CD14-positive monocyte (primary cell): ENCODE measurements around the gene RAD50. TPM values are rescaled to one million over a fixed set of nuclear protein-coding genes. Genes with fewer than 3 reads are reported as not detected.

Experiments used
- DNase-seq, 3 donors: peaks; one replicate each; pipeline ENCODE4 v3.0.0-alpha.2; 2011 to 2022
- H2AFZ ChIP-seq: 2 replicates; pipeline ENCODE4 v1.6.0; 2012; ENCODE audit warnings: mild to moderate bottlenecking, low read depth, low read length, inconsistent platforms; ENCODE audit not compliant: insufficient read depth, poor library complexity, severe bottlenecking
- H3K27ac ChIP-seq, 2 donors: 1 replicate in 1 of 2; 2 replicates in 1 of 2; pipeline ENCODE4 v1.5.1; 2012 to 2013; ENCODE audit warnings: low read length in 2 of 2, control low read depth in 1 of 2, inconsistent platforms in 1 of 2, low read depth in 1 of 2, mild to moderate bottlenecking in 1 of 2
- H3K27me3 ChIP-seq, 2 donors: one replicate each; pipeline versions ENCODE4 v1.6.0 to v1.6.1; 2011 to 2013; ENCODE audit warnings: low read length in 2 of 2; ENCODE audit not compliant: control insufficient read depth in 2 of 2, insufficient read depth in 2 of 2
- H3K36me3 ChIP-seq, 2 donors: replicated peaks in 1 of 2; 1 replicate in 1 of 2; 2 replicates in 1 of 2; pipeline versions ENCODE4 v1.5.1 to v1.6.1; 2012 to 2013; ENCODE audit warnings: low read length in 2 of 2, control low read depth in 1 of 2, inconsistent platforms in 1 of 2, mild to moderate bottlenecking in 1 of 2; ENCODE audit not compliant: insufficient read depth in 2 of 2, control insufficient read depth in 1 of 2
- H3K4me1 ChIP-seq, 2 donors: 1 replicate in 1 of 2; 2 replicates in 1 of 2; pipeline versions ENCODE4 v1.5.1 to v1.6.1; 2012 to 2013; ENCODE audit warnings: low read length in 2 of 2, control low read depth in 1 of 2, inconsistent platforms in 1 of 2, mild to moderate bottlenecking in 1 of 2, moderate library complexity in 1 of 2; ENCODE audit not compliant: insufficient read depth in 2 of 2, control insufficient read depth in 1 of 2
- H3K4me2 ChIP-seq: replicated peaks from 2 replicates; pipeline ENCODE3; 2012; ENCODE audit warnings: low read length, moderate library complexity, mild to moderate bottlenecking; ENCODE audit not compliant: poor library complexity, severe bottlenecking; ENCODE audit errors: extremely low read depth
- H3K4me3 ChIP-seq, 3 experiments: fragments of 200-600 bp in 1 of 3; sonication (generic) in 1 of 3; replicated peaks in 1 of 3; 1 replicate in 2 of 3; 2 replicates in 1 of 3; pipeline ENCODE4 v1.5.1; 2011 to 2013; ENCODE audit warnings: low read length in 3 of 3, mild to moderate bottlenecking in 3 of 3, control low read depth in 2 of 3, low read depth in 2 of 3, inconsistent platforms in 1 of 3, moderate library complexity in 1 of 3
- H3K79me2 ChIP-seq: 2 replicates; pipeline ENCODE4 v1.6.0; 2012; ENCODE audit warnings: mild to moderate bottlenecking, control low read depth, inconsistent platforms, low read length, moderate library complexity; ENCODE audit not compliant: insufficient read depth
- H3K9ac ChIP-seq: 2 replicates; pipeline ENCODE4 v1.6.0; 2017; ENCODE audit warnings: low read length, mild to moderate bottlenecking; ENCODE audit not compliant: insufficient read depth, poor library complexity, severe bottlenecking
- H3K9me3 ChIP-seq, 2 donors: replicated peaks in 1 of 2; 1 replicate in 1 of 2; 2 replicates in 1 of 2; pipeline versions ENCODE4 v1.5.1 to v1.6.1; 2012 to 2013; ENCODE audit warnings: low read length in 2 of 2, control low read depth in 1 of 2; ENCODE audit not compliant: control insufficient read depth in 1 of 2, insufficient read depth in 1 of 2
- H4K20me1 ChIP-seq: 2 replicates; pipeline ENCODE4 v1.6.0; 2012; ENCODE audit warnings: mild to moderate bottlenecking, low read length, control low read depth, moderate library complexity; ENCODE audit not compliant: insufficient read depth
- H3K27ac Mint-ChIP-seq, 7 donors: one replicate each; pipeline ENCODE4 v1.8.0; 2020; ENCODE audit warnings: mild to moderate bottlenecking in 7 of 7, mixed read lengths in 7 of 7, moderate library complexity in 6 of 7, inconsistent platforms in 2 of 7
- H3K27me3 Mint-ChIP-seq, 3 donors: one replicate each; pipeline ENCODE4 v1.8.0; 2021 to 2022; ENCODE audit warnings: low read depth in 3 of 3, mild to moderate bottlenecking in 3 of 3, mixed read lengths in 3 of 3, moderate library complexity in 3 of 3, inconsistent platforms in 1 of 3
- H3K36me3 Mint-ChIP-seq, 2 donors: one replicate each; pipeline ENCODE4 v1.8.0; 2020; ENCODE audit warnings: mixed read lengths in 2 of 2, inconsistent platforms in 1 of 2, mild to moderate bottlenecking in 1 of 2
- H3K4me1 Mint-ChIP-seq: one replicate; pipeline ENCODE4 v1.8.0; 2020; ENCODE audit warnings: mild to moderate bottlenecking, mixed read lengths
- H3K4me3 Mint-ChIP-seq, 2 donors: one replicate each; pipeline ENCODE4 v1.8.0; 2020; ENCODE audit warnings: mild to moderate bottlenecking in 2 of 2, mixed read lengths in 2 of 2, moderate library complexity in 1 of 2
- H3K9me3 Mint-ChIP-seq, 7 donors: one replicate each; pipeline ENCODE4 v1.8.0; 2020 to 2022; ENCODE audit warnings: mixed read lengths in 7 of 7, mild to moderate bottlenecking in 6 of 7, moderate library complexity in 6 of 7, inconsistent platforms in 2 of 7
- CTCF ChIP-seq: fragments of 200-600 bp; IDR thresholded peaks from one replicate; pipeline ENCODE4 v1.8.0; 2022; ENCODE audit warnings: antibody characterized with exemption, mild to moderate bottlenecking
- WGBS: methylation state at CpG from one replicate; pipeline ENCODE4 v1.1.5; 2013; ENCODE audit warnings: missing lambda C conversion rate; ENCODE audit not compliant: insufficient coverage; 5-methylcytosine and 5-hydroxymethylcytosine counted together
- intact Hi-C, 2 donors: fragments of 100-400 bp; cut with micrococcal nuclease; formaldehyde crosslinking; loops; one replicate each; pipeline versions ENCODE4 v1.15.0 to v1.15.1; 2023
- polyA plus RNA-seq, 3 donors: library from polyadenylated mRNA; depleted of rRNA in 1 of 3; unstranded in 2 of 3; stranded (reverse) in 1 of 3; fragments of 300-500 nt in 2 of 3; fragments of >200 nt in 1 of 3; fragmentation: Illumina TruSeq in 2 of 3; gene quantifications; 1 replicate in 2 of 3; 2 replicates in 1 of 3; pipeline ENCODE4 v1.2.3, GENCODE V29; 2012 to 2021

RAD50 gene
- polyA plus RNA-seq, 3 donors: 5.8 to 9.3 (median 8.2) TPM

DNA sequence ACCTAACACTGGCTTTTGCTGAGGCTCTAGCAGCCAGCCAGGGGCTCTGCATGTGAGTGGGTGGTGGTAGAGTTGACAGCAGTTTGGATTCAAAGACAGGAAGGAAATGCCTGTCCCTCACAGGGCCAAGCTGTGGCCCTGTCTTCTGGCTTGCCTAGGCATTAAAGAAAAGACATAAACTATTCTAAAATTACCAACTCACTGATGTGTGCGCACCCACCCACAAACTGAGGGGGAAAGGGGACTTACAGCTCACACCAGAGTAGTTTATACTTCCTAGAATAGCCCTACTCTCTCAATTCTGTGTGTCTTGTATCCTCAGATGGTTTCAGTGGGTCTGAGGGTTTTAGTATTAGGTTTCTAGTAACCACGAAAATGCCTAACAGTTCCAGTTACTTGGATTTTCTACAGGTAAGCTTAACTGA lies 82.9 kb downstream of the RAD50 start:
- Histone ChIP-seq H3K27ac (no peak overlapping the region), H3K4me3 (no peak overlapping the region), H4K20me1 (no peaks in the 10 kb centered on the region), H3K36me3 (peaks cover 64 to 83% of the 10 kb centered on the region in 2 donors), H3K79me2 (no peaks in the 10 kb centered on the region), H2AFZ (no peak overlapping the region), H3K27me3 (no peaks in the 10 kb centered on the region), H3K4me2 (no peak overlapping the region), H3K9me3 (no peaks in the 10 kb centered on the region), H3K4me1 (no peaks in the 10 kb centered on the region), H3K9ac (no peak overlapping the region)
- no peak for TF ChIP-seq CTCF
- Mint-ChIP-seq H3K27me3 (no peaks in the 10 kb centered on the region), H3K4me1 (no peaks in the 10 kb centered on the region), H3K27ac (no peak overlapping the region), H3K9me3 (no peaks in the 10 kb centered on the region), H3K36me3 (peaks cover 74 to 78% of the 10 kb centered on the region in 2 donors), H3K4me3 (no peak overlapping the region)
- WGBS: no CpG with 5 or more reads among the region's 2 CpGs
- intact Hi-C loops: no loop called here
- no peak for DNase-seq

- H3K27me3 ChIP-seq: no peaks in the 10 kb centered on the region
- no peaks in the 10 kb centered on the region for H3K9me3 ChIP-seq
- no peak overlapping the region for H3K27ac Mint-ChIP-seq
- no peak for DNase-seq
- peaks cover 70 to 79% of the 10 kb centered on the region in 2 donors for H3K36me3 Mint-ChIP-seq
- H3K4me2 ChIP-seq: no peak overlapping the region
- H3K9ac ChIP-seq: no peak overlapping the region
- H3K4me3 ChIP-seq: no peak overlapping the region
- TF ChIP-seq CTCF: no peak
- no peaks in the 10 kb centered on the region for H3K27me3 Mint-ChIP-seq
- intact Hi-C loops: no loop called here
- no peaks in the 10 kb centered on the region for H3K79me2 ChIP-seq
- H3K4me1 Mint-ChIP-seq: no peaks in the 10 kb centered on the region
- 92% methylated on average over 4 of the region's 4 CpGs for WGBS
- peaks cover 64 to 79% of the 10 kb centered on the region in 2 donors for H3K36me3 ChIP-seq
- H3K4me1 ChIP-seq: no peaks in the 10 kb centered on the region
- no peak overlapping the region for H3K27ac ChIP-seq
- peaks cover 0 to 2% (median 0%) of the 10 kb centered on the region in 7 donors for H3K9me3 Mint-ChIP-seq
- H4K20me1 ChIP-seq: no peaks in the 10 kb centered on the region
- no peak overlapping the region for H2AFZ ChIP-seq
- H3K4me3 Mint-ChIP-seq: no peak overlapping the region
Measured at GRCh38 chr5:132640613-132641012, 83.8 kb downstream of the RAD50 start.
